Transverse colon (tissue), 4 donors: ENCODE data around the gene SERP2. TPM values are rescaled to one million over a fixed set of nuclear protein-coding genes. Genes with fewer than 3 reads are reported as not detected.

Experiments used
- DNase-seq: peaks from one replicate; pipeline ENCODE4 v3.0.0-alpha.2; 2019
- H3K27ac ChIP-seq, 4 donors: fragments of 200-600 bp; sonication (generic); 2 replicates each; pipeline ENCODE4 v1.5.1; 2016 to 2018; ENCODE audit warnings: inconsistent platforms in 4 of 4
- H3K27me3 ChIP-seq: fragments of 200-600 bp; sonication (generic); 2 replicates; pipeline ENCODE4 v1.5.1; 2017; ENCODE audit warnings: inconsistent platforms
- H3K36me3 ChIP-seq, 4 donors: fragments of 200-600 bp; sonication (generic); 2 replicates each; pipeline ENCODE4 v1.5.1; 2017 to 2019; ENCODE audit warnings: inconsistent platforms in 4 of 4
- H3K4me1 ChIP-seq, 4 donors: fragments of 200-600 bp; sonication (generic); 2 replicates each; pipeline ENCODE4 v1.5.1; 2017 to 2020; ENCODE audit warnings: inconsistent platforms in 4 of 4
- H3K4me3 ChIP-seq, 4 donors: fragments of 200-600 bp; sonication (generic); 1 replicate in 1 of 4; 2 replicates in 3 of 4; pipeline versions ENCODE4 v1.5.1 to v1.6.1; 2017 to 2019; ENCODE audit warnings: inconsistent platforms in 4 of 4
- H3K9me3 ChIP-seq, 2 donors: fragments of 200-600 bp; sonication (generic); 2 replicates each; pipeline ENCODE4 v1.5.1; 2017 to 2019; ENCODE audit warnings: inconsistent platforms in 2 of 2
- EP300 ChIP-seq: sonication (generic); formaldehyde crosslinking; IDR thresholded peaks from one replicate; pipeline ENCODE4 v1.6.1; 2017; ENCODE audit warnings: antibody characterized with exemption, low read depth
- POLR2A ChIP-seq: fragments of 450-650 bp; IDR thresholded peaks from one replicate; pipeline ENCODE4 v1.6.1; 2016; ENCODE audit warnings: antibody characterized with exemption, mild to moderate bottlenecking, moderate library complexity
- POLR2AphosphoS5 ChIP-seq, 3 donors: sonication (generic); formaldehyde crosslinking; IDR thresholded peaks; one replicate each; pipeline ENCODE4 v1.6.1; 2016; ENCODE audit warnings: antibody characterized with exemption in 3 of 3
- WGBS, 2 donors: methylation state at CpG; one replicate each; pipeline ENCODE4 v1.1.5; 2018; ENCODE audit warnings: low coverage in 1 of 2; 5-methylcytosine and 5-hydroxymethylcytosine counted together
- in situ Hi-C, 4 donors: fragments of 200-750 bp; cut with MboI; loops; one replicate each; pipeline versions ENCODE4 v1.15.0 to v1.15.1; 2017; ENCODE audit warnings: low sequenced_read_pairs in 3 of 4, low pct_ligation_motif_present in 1 of 4, low pct_unique_long_range_greater_than_20kb in 1 of 4
- intact Hi-C: fragments of 100-400 bp; cut with DNase I; formaldehyde crosslinking; loops from one replicate; pipeline ENCODE4 v1.15.1; 2023; ENCODE audit warnings: low total_unique reads
- total RNA-seq, 4 donors: library from RNA; depleted of rRNA; stranded (reverse); fragments of >200 nt; gene quantifications; one replicate each; pipeline ENCODE4 v1.1.0, GENCODE V29; 2016
- TF ChIP-seq, protein P1 (sequence below), 5 experiments: fragments of 200-600 bp in 3 of 5; fragments of 450-650 bp in 2 of 5; sonication (generic) in 3 of 5; IDR thresholded peaks; 1 replicate in 2 of 5; 2 replicates in 3 of 5; pipeline ENCODE4 v1.5.1; 2016 to 2017; ENCODE audit warnings: antibody characterized with exemption in 5 of 5, inconsistent platforms in 3 of 5, mild to moderate bottlenecking in 2 of 5, moderate library complexity in 1 of 5

SERP2 gene
- total RNA-seq, 4 donors from 2014 or later: 1.8 to 2.4 TPM; not detected in 2

DNA sequence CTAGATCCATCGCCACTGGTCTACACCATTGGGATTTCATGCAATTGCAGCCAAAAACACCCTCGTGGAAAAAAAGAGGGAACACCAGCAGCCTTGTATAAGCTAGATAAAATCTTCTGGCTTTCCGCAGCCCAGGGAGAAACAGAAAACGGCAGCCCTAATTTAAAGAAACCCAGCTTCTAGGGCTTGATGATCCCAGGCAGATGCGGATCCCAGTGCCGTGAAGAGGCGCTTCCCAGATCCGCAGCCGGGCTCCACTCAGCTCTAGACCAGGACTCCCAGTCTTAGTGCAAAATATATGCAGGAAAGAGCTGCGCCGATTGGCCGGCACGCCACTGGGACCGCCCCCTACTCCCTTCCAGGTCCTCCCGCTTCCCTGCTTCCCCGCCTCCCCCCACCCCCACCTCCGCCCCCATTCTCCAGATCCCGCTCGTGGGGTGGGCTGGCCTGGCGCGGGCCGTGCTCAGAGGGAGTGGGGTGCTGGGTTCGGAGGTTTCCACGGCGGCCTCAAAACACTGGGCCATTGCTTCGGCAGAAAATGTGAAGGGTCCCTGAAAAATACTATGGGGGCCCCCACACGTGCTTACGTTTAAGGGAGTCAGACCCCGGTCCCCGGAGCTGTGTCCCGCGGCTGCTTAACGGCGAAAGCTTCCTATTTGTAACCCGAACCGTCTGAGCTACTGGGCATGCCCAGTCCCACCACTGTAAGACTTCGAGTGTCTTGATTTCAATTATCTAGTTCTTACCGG, 63.1 kb downstream of the SERP2 start:
- TF ChIP-seq POLR2AphosphoS5 (IDR thresholded peaks at IDR 0.05) (peak; percentile 100), POLR2A (peak; percentile 99), EP300 (no peak)
- TF ChIP-seq, protein P1, sequence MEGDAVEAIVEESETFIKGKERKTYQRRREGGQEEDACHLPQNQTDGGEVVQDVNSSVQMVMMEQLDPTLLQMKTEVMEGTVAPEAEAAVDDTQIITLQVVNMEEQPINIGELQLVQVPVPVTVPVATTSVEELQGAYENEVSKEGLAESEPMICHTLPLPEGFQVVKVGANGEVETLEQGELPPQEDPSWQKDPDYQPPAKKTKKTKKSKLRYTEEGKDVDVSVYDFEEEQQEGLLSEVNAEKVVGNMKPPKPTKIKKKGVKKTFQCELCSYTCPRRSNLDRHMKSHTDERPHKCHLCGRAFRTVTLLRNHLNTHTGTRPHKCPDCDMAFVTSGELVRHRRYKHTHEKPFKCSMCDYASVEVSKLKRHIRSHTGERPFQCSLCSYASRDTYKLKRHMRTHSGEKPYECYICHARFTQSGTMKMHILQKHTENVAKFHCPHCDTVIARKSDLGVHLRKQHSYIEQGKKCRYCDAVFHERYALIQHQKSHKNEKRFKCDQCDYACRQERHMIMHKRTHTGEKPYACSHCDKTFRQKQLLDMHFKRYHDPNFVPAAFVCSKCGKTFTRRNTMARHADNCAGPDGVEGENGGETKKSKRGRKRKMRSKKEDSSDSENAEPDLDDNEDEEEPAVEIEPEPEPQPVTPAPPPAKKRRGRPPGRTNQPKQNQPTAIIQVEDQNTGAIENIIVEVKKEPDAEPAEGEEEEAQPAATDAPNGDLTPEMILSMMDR (IDR thresholded peaks at IDR 0.05): peak in 1 of 5 experiments; percentile 10
- peaks cover 0 to 12% (median 4%) of the 10 kb centered on the region in 4 donors for H3K36me3 ChIP-seq
- intact Hi-C loops (loop anchor here (10.0 kb wide), 2 partner anchors 132 to 222 kb away; no protein-coding TSS in a partner anchor), in situ Hi-C loops (loop anchor here (5.0 to 25.0 kb wide), 8 partner anchors 249 to 532 kb away; no protein-coding TSS in a partner anchor)
- no peaks in the 10 kb centered on the region for H3K27me3 ChIP-seq
- H3K27ac ChIP-seq: peak overlapping the region; percentile 87 to 92 (median 90)
- H3K9me3 ChIP-seq: no peaks in the 10 kb centered on the region
- WGBS, 2 donors: 0 to 1% methylated on average over 5 to 25 of the region's 38 CpGs
- DNase-seq: peak; percentile 97
- peaks cover 3 to 39% (median 30%) of the 10 kb centered on the region in 4 donors for H3K4me1 ChIP-seq
- H3K4me3 ChIP-seq: peak overlapping the region; percentile 51 to 65 (median 58)

DNA sequence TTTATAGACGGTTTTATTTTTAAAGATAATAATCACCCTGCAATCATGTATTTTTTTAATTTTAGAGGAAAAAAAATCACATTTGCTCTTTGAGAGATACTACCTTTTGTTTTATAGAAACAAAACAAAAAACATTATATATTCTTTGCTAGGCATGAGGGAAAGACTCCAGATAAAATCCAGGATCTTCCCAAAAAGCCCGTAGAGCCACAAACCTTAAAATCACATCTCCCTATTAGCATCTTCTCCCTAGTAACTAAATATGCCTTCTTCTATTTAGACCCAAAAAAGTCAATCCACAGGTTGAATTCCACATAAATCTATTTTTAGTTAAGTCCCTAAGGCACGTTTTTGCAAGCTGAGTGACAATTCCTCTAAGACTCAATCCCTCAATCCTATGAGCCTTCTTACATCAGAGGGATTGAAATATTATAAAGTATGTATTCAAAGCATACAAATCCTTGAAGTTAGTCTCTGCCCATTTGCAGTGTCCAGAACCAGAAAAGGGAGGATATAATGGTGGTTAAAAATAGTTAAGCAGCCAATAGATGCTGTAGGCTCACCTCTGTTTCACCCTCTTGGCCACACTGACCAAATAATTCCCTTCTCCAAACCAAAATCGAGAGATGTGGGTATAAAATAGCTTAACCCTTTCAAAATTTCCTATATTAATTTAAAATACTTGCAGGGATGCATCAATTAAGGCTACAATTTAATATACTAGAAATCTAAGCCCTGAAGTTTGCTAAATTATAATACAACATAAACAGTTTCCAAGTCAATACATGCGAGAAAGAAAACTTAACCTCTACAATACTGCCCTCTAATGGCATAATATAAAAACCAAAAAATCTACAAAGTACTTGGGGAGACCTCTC, 64.0 kb downstream of the SERP2 start:
- peaks cover 3 to 39% (median 30%) of the 10 kb centered on the region in 4 donors for H3K4me1 ChIP-seq
- H3K36me3 ChIP-seq: peaks cover 0 to 12% (median 4%) of the 10 kb centered on the region in 4 donors
- no peaks in the 10 kb centered on the region for H3K9me3 ChIP-seq
- H3K4me3 ChIP-seq: peak overlapping the region in 3 of 4 donors; percentile 51 to 65 (median 52)
- in situ Hi-C loops (loop anchor here (5.0 to 25.0 kb wide), 8 partner anchors 250 to 533 kb away; no protein-coding TSS in a partner anchor), intact Hi-C loops (loop anchor here (10.0 kb wide), 2 partner anchors 133 to 223 kb away; no protein-coding TSS in a partner anchor)
- no peak for DNase-seq
- peak overlapping the region; percentile 87 to 92 (median 90) for H3K27ac ChIP-seq
- H3K27me3 ChIP-seq: no peaks in the 10 kb centered on the region
- TF ChIP-seq, protein P1 (IDR thresholded peaks at IDR 0.05): peak; percentile 50 to 71 (median 58)
- TF ChIP-seq EP300 (no peak), POLR2A (no peak), POLR2AphosphoS5 (IDR thresholded peaks at IDR 0.05) (no peak)
- WGBS, 2 donors: 2 to 6% methylated on average over 5 of the region's 5 CpGs

DNA sequence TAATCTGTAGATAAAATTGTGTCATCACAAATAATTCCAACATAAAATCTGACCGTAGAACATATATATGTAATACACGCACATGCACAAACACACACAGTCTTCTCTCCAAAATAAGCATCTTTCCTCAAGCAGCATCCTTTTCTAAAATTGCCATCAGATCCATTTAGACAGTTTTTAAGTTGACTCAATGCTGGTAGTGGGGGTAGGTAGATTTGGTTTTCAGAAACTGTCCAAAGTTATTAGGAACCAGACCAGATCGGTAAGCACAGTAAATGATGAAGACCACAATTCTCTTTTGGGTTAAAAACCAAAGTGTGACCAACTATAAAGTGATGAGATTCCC, 64.6 kb downstream of the SERP2 start:
- H3K27me3 ChIP-seq: no peaks in the 10 kb centered on the region
- intact Hi-C loops (loop anchor here (10.0 kb wide), 2 partner anchors 133 to 223 kb away; no protein-coding TSS in a partner anchor), in situ Hi-C loops (loop anchor here (5.0 to 25.0 kb wide), 8 partner anchors 251 to 533 kb away; no protein-coding TSS in a partner anchor)
- H3K36me3 ChIP-seq: peaks cover 0 to 12% (median 4%) of the 10 kb centered on the region in 4 donors
- no peak for DNase-seq
- no peak overlapping the region for H3K4me3 ChIP-seq
- TF ChIP-seq POLR2A (no peak), POLR2AphosphoS5 (IDR thresholded peaks at IDR 0.05) (no peak), EP300 (no peak)
- TF ChIP-seq, protein P1 (IDR thresholded peaks at IDR 0.05): no peak
- H3K27ac ChIP-seq: no peak overlapping the region
- H3K9me3 ChIP-seq: no peaks in the 10 kb centered on the region
- H3K4me1 ChIP-seq: peaks cover 3 to 39% (median 30%) of the 10 kb centered on the region in 4 donors
- WGBS, 2 donors: 12 to 14% methylated on average over 3 of the region's 3 CpGs
